Fibroblast of gingiva (primary cell): ENCODE measurements around the gene RREB1.
"Not testable (repeated sequence)": the region's sequence is repeated elsewhere in the genome, so short reads cannot be mapped to it uniquely, and the experiment has no call there.

Experiments used
- DNase-seq: peaks from one replicate; pipeline ENCODE4 v3.0.0-alpha.2; 2011; ENCODE audit warnings: low read depth

RREB1 gene

GRCh38 chr6:7262746-7263518, 155.2 kb downstream of the RREB1 start:
- no peak for DNase-seq

GRCh38 chr6:7263519-7263805, 155.7 kb downstream of the RREB1 start:
- not testable (repeated sequence) for DNase-seq

GRCh38 chr6:7264041-7264440, 156.3 kb downstream of the RREB1 start:
- DNase-seq = no peak

DNA sequence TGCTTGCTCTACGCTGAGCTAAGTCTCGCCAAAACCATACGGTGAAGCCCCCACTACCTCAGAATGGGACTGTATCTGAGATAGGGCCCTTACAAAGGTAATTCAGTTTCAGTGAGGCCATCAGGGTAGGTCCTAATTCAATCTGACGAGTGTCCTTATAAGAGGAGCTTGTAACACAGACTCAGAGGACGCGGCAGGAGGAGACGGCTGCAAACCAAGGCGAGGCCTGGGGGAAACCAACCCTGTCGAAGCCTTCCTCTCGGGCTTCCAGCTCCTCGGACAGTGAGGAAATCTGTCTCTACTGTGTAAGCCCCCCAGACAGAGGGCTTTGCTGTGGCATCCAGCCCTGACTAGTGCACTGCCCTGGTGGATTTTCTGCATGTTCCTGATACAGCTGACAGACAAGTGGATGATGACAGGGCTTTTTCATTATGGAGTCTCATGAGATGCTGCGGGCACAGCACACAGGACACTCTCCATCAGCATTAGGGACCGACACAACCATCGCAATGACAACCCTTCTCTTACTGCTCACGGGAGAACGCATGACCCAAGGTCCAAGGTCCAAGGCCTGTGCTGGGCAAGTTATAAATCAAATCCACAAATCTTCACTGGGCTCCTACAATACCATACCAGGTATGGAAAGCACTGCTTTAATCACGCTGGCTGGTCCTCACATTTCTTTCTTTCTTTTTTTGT, 157.1 kb downstream of the RREB1 start:
- no peak for DNase-seq

DNA sequence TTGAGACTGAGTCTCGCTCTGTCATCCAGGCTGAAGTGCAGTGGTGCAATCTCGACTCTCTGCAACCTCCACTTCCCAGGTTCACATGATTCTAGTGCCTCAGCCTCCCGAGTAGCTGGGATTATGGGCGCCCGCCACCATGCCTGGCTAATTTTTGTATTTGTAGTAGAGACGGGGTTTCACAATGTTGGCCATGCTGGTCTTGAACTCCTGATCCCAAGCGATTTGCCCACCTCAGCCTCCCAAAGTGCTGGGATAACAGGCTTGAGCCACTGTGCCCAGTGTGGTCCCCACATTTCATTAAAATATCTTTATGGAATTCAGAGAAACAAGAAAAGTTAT, 157.6 kb downstream of the RREB1 start:
- DNase-seq = not testable (repeated sequence)

GRCh38 chr6:7267071-7267465, 159.3 kb downstream of the RREB1 start:
- no peak for DNase-seq

- peak; percentile 80 for DNase-seq
Observed at GRCh38 chr6:7267466-7268091, 159.8 kb downstream of the RREB1 start.

GRCh38 chr6:7268362-7268761, 160.6 kb downstream of the RREB1 start:
- DNase-seq = no peak

DNA sequence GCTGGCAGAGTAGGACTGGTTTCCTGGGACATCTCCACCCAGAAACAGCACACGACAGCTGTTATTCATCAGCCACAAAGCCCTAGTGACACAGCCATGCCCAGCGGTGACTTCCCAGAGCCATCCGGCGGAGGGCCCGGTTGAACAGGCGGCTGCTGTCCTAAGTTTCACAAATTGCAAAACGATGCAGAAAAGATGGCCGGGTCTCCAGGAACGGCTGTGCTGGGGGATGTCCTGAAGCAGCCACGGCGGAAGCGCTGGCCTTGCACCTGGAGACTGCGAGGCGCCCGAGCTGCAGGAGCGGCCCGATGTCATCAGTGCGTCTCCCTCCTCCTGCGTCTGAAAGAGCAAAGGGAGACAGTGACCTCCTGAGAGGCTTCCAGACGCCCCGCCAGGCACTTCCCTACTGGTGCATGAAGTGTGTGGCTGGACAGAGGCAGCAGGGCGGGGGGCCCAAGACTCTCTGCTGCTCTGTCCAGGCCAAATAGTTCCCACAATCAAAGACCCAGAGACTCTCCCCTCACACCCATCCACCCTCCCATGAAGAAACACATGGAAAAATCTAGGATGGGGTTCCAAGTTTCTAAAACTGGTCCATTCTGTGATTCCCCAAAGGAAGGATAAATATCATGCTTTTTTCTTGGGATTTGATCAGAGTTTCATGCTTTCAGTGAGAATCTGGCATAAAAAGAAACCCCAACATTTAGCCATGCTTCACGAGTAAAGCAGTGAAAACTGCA, 161.2 kb downstream of the RREB1 start:
- DNase-seq = no peak

- DNase-seq = peak; percentile 28
Observed at GRCh38 chr6:7269816-7270215, 162.1 kb downstream of the RREB1 start.

DNA sequence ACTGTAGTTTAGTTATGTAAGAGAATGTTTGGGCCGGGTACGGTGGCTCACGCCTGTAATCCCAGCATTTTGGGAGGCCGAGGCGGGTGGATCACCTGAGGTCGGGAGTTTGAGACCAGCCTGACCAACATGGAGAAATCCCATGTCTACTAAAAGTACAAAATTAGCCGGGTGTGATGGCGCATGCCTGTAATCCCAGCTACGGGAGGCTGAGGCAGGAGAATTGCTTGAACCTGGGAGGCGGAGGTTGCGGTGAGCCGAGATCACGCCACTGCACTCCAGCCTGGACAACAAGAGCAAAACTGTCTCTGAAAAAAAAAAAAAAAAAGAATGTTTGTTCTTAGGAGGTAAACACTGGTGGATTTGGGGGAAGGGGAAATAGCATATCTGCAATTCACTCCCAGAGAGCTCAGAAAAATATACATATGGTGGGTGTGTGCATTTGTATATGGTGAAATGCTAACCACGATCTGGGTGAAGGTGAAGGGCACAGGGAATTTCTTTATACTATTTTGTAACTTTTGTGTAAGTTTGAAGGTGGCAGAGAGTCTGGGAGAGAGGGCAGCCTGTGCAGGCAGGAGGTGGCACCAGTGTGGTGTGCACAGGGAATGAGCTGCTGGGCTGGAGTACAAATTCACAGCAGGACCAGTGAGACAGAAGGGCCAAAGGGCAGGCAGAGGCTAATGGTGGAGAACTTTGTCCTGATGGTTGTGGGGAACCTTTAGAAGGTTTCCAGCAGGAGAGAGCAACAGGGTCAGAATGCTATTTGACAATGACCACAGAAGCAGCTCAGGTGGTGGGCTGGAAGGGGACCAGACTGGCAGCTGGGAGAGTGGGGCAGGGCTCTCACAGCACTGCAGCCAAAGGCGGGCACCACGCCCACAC, 162.8 kb downstream of the RREB1 start:
- no peak for DNase-seq

GRCh38 chr6:7271205-7271534, 163.4 kb downstream of the RREB1 start:
- no peak for DNase-seq

- no peak for DNase-seq
Observed at GRCh38 chr6:7273709-7274108, 165.9 kb downstream of the RREB1 start.

DNA sequence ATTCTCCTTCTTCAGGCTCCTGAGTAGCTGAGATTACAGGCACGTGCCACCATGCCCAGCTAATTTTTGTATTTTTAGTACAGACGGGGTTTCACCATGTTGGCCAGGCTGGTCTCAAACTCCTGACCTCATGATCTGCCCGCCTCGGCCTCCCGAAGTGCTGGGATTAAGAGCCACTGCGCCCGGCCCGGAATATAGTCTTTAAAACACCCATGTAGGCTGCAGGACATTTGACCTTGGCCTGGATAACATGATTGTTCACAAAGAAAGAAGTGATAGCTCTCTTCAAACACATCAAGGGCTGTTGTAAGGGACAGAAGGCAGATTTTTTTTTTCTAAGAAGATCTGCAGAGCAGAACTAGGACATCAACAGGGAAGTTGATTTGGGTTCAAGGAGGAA, 166.8 kb downstream of the RREB1 start:
- DNase-seq = not testable (repeated sequence)

GRCh38 chr6:7276199-7276524, 168.4 kb downstream of the RREB1 start:
- DNase-seq = no peak

- DNase-seq = no peak
Observed at GRCh38 chr6:7282097-7282906, 174.5 kb downstream of the RREB1 start.

- no peak for DNase-seq
Observed at GRCh38 chr6:7283676-7284075, 175.9 kb downstream of the RREB1 start.

DNA sequence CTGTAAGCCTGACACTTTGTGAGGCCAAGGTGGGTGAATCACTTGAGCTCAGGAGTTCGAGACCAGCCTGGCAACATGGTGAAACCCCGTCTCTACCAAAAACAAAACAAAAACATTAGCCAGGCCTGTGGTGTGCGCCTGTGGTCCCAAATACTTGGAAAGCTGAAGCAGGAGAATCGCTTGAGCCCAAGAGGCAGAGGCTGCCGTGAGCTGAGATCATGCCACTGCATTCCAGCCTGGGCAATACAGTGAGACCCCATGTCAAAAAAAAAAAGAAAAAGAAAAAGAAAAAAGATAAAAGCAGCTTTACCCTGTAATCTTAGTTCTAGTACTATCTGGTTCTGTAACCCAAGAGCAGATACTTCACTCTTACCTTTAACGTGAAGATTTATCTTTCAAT, 177.7 kb downstream of the RREB1 start:
- no peak for DNase-seq

DNA sequence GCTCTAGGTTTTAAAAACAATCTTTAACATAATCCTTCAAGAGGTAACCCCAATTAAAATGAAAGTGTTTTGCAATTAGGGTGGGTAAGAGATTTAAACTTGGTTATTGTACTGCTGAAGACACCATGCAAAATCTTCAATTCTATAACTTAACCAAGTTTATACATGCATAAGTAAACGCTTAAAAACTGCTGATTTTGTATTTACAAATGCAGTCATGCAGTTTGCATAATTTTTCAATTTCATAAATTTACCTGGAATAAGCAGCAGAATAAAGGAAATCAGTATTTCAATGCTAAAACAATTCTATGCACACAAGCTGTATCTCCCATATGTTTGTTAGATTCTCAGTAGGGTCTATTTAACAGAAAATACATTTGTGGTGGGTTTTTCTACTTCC, 182.3 kb downstream of the RREB1 start:
- DNase-seq = no peak

- DNase-seq = no peak
Observed at GRCh38 chr6:7292596-7293255, 185.0 kb downstream of the RREB1 start.

GRCh38 chr6:7295916-7296315, 188.2 kb downstream of the RREB1 start:
- DNase-seq = no peak
